ENCODE data around the gene CXCL17.

CXCL17 gene

DNA sequence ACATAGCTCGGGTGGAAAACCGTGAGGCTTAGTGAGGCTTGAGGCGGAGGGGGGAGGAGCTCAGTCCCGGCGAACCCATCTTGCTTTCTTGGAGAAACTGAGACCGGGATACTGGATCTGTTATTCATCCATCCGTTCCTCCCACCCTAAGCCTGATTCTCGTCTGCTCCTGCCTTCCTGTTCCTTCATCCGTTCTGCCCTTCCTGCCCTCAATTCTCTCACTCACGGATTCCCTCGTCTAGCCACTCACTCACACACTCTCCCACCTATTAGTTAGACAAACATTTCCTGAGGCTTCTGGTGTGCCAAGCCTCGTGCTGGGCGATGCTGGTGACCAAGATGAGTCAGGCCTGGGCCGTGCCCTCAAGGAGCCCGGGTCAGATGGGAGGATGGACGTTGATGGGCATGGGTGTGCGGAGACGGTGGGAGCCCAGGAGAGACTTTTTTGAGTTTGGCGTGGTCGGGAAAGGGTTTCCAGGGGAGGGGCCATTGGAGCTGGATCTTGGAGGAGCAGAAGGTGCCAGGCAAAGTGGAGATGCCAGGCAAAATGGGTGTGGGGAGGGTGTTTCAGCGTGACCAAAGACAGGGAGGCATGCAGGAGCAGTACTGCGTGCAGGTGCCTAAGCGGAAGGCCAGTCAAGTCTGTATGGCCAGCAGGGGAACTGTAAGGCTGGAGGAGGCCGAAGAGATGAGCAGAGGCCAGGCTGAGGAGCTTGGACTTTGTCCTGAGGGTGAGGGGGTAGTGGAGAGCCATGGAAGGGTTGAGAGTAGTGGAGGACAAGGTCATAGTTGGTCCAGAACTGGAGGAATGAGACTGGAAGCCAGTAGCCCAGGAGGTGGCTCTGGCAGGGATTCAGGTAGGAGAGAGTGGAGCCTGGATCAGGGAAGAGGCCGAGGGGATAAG, 45.2 kb downstream of the CXCL17 start:
- DNase-seq, result no peak

DNA sequence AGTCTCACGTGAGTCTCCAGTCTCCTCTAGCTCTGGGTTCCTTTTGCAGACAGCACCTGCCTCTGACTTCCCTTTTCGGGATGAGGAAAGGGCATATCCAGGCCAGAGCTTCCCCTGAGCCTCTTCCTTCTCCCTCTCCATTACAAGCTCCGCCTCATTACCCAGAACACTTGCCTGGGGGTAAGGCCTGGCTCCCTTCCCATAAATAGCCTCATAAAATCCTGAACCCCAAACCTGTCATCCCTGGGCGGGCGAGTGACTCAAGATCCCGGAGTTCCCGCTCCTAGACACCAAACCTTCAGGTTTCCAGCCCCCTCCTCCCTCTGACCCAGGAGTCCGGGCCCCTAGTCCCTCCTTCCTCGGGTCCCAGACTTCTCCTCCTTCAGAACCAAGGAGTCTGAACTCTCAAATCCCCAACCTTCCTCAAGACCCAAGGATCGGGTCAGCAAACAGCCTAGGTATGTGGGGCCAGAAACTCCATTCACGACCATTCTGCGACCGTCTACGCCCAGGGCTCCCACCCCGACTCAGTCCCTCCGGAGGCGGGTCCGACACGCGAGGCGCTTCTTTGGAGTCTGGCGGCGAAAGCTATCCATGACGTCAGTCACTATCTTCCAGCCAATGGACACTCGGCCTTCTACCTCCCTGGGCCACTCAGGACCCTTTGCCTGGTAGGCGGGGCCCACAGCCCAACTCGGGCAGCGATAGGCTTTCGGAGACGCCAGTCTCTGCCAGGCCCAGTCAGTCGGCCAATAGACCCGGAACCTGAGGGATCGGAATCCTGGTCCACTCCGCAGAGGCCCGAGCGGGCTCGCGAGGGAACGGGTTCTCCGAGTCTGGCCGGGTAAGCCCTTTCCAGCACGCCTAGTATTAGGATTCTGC, 46.1 kb downstream of the CXCL17 start:
- peak; percentile 99 for DNase-seq

DNA sequence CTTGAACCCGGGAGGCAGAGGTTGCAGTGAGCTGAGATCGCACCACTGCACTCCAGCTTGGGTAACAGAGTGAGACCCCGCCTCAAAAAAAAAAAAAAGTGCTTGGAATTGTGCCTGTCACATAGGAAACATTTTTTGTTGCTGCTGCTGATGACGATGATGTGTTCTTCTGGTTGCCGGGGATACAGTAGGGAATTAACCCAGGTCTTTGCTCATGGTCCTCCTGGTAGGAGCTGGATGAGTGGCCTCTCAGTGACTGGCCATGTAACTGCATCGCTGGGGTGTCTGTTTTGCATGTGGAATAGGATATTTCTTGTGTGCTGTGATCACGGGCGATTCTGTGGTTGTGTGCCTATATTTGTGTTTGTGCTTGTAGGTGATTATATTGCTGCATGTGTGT, 48.0 kb downstream of the CXCL17 start:
- no peak for DNase-seq

DNA sequence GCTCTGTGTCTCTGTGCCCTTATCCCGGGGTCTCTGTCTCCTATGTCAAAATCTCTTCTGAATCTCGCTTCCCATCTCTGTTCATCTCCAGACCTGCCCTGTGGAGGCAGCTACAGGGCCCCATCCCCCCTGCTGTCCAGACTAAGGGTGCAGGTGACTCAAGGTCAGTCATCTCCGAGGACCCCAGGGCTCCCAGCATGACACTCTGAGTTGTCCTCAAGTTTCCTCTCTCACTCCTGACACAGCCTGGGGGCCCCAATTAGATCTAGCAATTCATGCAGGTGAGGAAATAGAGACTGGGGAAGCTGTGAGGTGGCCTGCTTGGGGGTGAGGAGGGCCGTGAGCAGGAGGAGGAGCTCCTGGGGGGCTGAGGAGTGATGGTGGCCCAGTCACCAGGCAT, 50.6 kb downstream of the CXCL17 start:
- no peak for DNase-seq

DNA sequence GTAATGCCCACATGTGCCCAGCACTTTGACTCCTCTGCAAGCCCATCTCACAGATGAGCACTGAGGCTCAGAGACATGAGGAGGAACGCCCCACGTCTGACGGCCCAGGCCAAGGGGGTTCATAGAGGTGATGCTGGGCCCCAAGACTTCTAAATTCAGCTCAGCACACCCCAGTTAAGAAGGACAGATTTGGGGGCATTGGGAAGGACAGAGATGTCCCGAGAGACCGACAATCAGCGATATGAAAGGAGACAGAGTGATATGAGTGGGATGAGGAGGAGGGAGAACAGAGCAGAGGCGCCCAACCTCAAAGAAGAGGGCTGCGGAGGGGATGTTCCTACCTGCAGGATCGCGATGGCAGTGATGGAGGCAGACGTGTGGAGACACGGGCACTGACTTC, 52.8 kb downstream of the CXCL17 start, which contains the start of gene CNFN:
Gene CNFN, minus strand, starts transcription at position 399 of the 400 bp plus-strand sequence. CDS start 1,260 bp downstream, outside the sequence.
- no peak for DNase-seq

DNA sequence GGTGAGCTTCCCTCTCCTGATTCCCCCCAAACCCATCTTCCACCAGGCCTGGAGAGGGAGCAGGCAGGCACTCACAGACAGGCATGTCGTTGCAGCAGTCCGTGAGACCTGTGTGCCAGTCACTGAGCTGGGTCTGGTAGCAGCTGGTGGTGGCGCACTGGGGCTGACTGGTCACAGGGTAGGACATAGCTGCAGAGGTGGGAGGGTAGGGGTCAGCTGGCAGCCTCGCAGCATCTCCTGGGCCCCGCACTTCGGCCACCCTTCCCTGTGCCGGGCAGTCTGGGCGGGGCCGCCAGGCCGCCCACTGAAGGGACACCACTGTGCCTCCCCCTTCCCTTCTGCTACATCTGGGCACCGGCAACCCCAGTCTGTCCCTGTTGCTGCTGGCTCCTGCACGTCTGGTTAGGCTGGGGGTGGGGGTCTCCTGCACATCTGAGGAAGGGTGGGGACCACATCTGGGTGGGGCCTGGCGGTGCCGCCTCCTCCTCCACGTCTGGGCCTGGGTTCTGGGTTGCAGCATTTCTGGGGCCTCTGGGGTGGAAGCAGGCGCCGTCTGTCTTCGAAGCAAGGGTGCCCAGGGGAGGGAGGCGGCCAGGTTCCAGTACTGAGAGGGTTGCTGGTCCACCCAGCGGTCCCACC, 53.8 kb downstream of the CXCL17 start:
- no peak for DNase-seq

DNA sequence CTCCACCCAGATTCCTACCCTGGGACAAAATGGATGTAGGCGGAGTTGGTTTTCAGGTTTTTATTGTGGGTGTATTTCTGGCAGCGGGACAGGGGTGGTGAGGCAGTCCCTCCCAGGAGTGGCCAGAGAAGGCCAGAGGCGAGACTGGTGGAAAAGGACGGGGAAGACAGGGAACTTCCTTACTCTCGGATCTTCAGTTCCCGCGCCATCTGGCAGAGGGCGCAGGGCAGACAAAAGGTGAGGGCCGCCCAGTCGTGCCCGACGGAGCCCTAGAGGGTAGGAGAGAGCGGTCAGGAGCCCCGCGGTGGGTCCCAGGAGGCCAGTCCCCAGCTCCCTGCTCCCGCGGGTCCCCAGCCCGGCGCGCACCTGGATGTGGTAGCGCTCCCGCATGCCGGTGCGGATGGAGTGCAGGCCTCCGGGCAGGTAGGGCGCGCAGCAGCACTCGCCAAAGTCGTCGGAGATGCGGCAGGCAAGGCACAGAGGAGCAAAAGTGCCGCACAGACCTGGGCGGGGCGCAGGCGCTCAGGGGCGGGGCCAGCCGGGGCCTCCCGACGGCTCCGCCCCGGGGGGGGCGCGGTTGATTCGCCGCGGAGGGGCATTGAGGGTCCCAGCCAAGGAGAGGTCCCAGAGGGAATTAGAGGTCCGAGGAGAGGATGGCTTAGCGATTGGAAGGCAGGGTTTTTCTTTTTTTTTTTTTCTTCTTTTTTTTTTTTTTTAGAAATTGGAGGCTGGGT, 55.6 kb downstream of the CXCL17 start:
- DNase-seq, result peak; percentile 75

DNA sequence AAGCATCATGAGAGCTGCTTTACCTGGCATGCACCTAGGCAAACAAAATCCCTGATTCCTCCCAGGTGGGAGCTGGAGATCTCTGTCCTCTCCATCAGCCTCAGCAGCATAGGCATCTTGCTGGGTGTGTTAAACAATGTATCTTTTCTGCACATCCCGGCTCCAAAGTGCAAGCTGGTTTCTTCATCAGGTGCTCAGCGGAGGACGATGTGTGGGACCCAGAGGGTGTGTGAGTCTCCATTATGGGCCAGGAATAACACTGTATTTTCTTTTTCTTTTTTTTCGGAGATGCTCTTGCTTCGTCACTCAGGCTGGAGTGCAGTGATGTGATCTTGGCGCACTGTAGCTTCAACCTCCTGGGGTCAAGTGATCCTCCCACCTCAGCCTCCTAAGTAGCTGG, 62.6 kb downstream of the CXCL17 start:
- DNase-seq, result no peak

Data from 8988T (cell line).